ENCODE measurements around the gene DNAJC22. TPM values are rescaled to one million over a fixed set of nuclear protein-coding genes. Genes with fewer than 3 reads are reported as not detected.

Gene DNAJC22
- total RNA-seq, 2 experiments from 2014 or later = not detected

- H3K27me3 Mint-ChIP-seq = peaks cover 43% of the 10 kb centered on the region
- no peak overlapping the region for H3K4me3 Mint-ChIP-seq
These were observed 9.2 kb downstream of the DNAJC22 start for GRCh38 chr12:49355913-49356312.

GRCh38 chr12:49357103-49357678 lies 10.5 kb downstream of the DNAJC22 start:
- ChIA-PET CTCF (interaction anchor here (0.6 to 3.7 kb wide), 9 partner anchors 9 to 155 kb away, joined by 3 to 66 read pairs (median 4); partner anchors contain the start of genes C1QL4 and DNAJC22), POLR2A (no interaction called here)
- peaks cover 3% of the 10 kb centered on the region for H3K4me1 Mint-ChIP-seq
- no peaks in the 10 kb centered on the region for H3K36me3 Mint-ChIP-seq (ENCODE audit: low read depth)
- no peak for DNase-seq
- H3K27ac Mint-ChIP-seq = no peak overlapping the region
- H3K9me3 Mint-ChIP-seq = no peaks in the 10 kb centered on the region
- no peak overlapping the region for H3K4me3 Mint-ChIP-seq
- H3K27me3 Mint-ChIP-seq = peaks cover 44% of the 10 kb centered on the region

More at GRCh38 chr12:49355913-49356312, 9.2 kb downstream of the DNAJC22 start:
- ChIA-PET POLR2A (no interaction called here), CTCF (interaction anchor here (0.9 to 3.7 kb wide), 3 partner anchors 8 to 158 kb away, joined by 3 to 36 read pairs (median 3); partner anchors contain the start of gene DNAJC22)
- Mint-ChIP-seq H3K4me1 (peaks cover 3% of the 10 kb centered on the region), H3K9me3 (no peaks in the 10 kb centered on the region), H3K27ac (no peak overlapping the region), H3K36me3 (ENCODE audit: low read depth) (no peaks in the 10 kb centered on the region)
- no peak for DNase-seq

DNA sequence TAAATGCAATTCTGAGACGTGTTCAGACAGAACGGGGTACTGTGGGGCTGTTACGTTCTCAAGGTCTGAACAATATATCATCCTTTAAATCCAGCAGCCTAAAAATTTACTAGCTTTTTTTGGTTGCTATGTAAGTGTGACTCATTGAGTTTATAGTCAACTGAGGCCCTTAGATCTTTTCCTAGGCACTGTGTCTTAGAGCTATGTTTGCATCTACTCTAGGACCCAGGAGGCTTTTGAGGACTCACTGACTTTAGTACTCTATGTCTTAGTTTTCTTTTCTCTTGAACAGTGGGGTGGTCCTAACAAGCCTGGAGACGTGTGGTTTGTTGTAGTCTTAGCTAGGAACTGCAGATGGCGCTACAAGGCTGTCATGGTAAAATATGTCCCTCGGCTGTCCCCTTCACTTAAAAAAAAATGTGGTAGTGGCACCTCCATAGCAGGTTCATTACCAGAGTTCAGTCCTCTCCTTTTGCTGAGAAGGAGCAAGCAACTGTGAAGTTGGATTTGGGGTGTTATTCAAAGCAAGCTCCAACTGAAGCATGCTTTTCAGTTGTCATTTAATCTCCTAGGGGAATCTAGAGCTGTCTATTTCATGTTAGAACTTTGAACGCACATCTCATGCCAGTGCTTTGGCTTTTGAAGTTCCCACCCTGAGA lies 11.9 kb downstream of the DNAJC22 start:
- no peak overlapping the region for H3K4me3 Mint-ChIP-seq
- no peaks in the 10 kb centered on the region for H3K9me3 Mint-ChIP-seq
- DNase-seq = peak; percentile 73
- no peak overlapping the region for H3K27ac Mint-ChIP-seq
- ChIA-PET POLR2A (interaction anchor here (0.6 kb wide), 1 partner anchor 36 kb away, joined by 3 read pairs; the partner anchor contains the start of gene TROAP), CTCF (interaction anchor here (0.6 to 3.7 kb wide), 28 partner anchors 8 to 328 kb away, joined by 3 to 66 read pairs (median 4); partner anchors contain the start of genes C1QL4, DNAJC22 and SPATS2)
- H3K27me3 Mint-ChIP-seq = peaks cover 33% of the 10 kb centered on the region
- H3K4me1 Mint-ChIP-seq = peaks cover 3% of the 10 kb centered on the region
- H3K36me3 Mint-ChIP-seq (ENCODE audit: low read depth) = no peaks in the 10 kb centered on the region

DNA sequence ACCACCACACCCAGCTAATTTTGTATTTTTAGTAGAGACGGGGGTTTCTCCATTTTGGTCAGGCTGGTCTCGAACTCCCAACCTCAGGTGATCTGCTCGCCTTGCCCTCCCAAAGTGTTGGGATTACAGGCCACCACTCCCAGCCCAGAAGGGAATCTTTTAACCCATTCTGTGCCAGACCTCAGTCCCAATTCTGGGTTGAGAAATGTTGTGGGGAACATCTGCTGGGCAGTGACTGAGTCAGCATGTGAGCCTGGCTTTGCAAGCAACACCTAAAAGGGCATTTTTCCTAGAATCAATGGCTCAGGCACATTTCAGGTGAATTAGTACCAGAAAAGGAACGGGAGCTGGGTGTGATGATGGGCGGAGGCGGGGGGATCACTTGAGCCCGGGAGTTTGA lies 13.0 kb downstream of the DNAJC22 start:
- H3K36me3 Mint-ChIP-seq (ENCODE audit: low read depth) = no peaks in the 10 kb centered on the region
- no peaks in the 10 kb centered on the region for H3K9me3 Mint-ChIP-seq
- no peak overlapping the region for H3K27ac Mint-ChIP-seq
- CTCF ChIA-PET = interaction anchor here (0.6 to 3.7 kb wide), 7 partner anchors 7 to 153 kb away, joined by 5 to 66 read pairs (median 15); partner anchors contain the start of genes DNAJC22 and SPATS2
- no peak for DNase-seq
- H3K4me1 Mint-ChIP-seq = peaks cover 3% of the 10 kb centered on the region
- no peak overlapping the region for H3K4me3 Mint-ChIP-seq
- POLR2A ChIA-PET = no interaction called here
- H3K27me3 Mint-ChIP-seq = peaks cover 27% of the 10 kb centered on the region

DNA sequence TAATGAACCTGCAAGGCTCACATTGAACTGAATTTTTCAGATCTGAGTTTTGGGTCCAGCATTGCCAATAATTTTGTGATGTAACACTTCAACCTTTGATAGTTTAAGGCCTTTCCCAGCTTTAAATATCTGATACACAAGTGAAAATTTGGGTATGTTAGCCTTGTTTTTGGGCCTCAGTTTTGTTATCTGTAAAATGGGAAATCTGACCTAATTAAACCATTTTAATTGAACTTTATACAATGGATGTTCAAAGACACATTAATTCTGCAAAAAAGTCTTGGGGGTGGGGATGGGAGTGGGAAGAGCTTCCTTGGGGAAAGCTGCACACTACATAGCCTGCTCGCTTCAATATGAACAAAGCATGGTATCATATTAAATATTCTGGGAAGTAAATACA lies 15.4 kb downstream of the DNAJC22 start:
- Mint-ChIP-seq H3K9me3 (no peaks in the 10 kb centered on the region), H3K27ac (no peak overlapping the region), H3K36me3 (ENCODE audit: low read depth) (no peaks in the 10 kb centered on the region), H3K4me1 (peaks cover 12% of the 10 kb centered on the region), H3K4me3 (no peak overlapping the region), H3K27me3 (peaks cover 19% of the 10 kb centered on the region)
- DNase-seq = no peak
- ChIA-PET CTCF (interaction anchor here (0.7 to 2.7 kb wide), 5 partner anchors 14 to 152 kb away, joined by 3 to 12 read pairs (median 5); no protein-coding TSS in a partner anchor), POLR2A (no interaction called here)

GRCh38 chr12:49364989-49365388 lies 18.3 kb downstream of the DNAJC22 start:
- peaks cover 6% of the 10 kb centered on the region for H3K27me3 Mint-ChIP-seq

GRCh38 chr12:49365542-49365941 lies 18.9 kb downstream of the DNAJC22 start:
- peaks cover 2% of the 10 kb centered on the region for H3K36me3 Mint-ChIP-seq (ENCODE audit: low read depth)
- POLR2A ChIA-PET = interaction anchor here (1.9 kb wide), 1 partner anchor 42 kb away, joined by 6 read pairs; the partner anchor contains the start of gene TROAP
- H3K4me1 Mint-ChIP-seq = peaks cover 36% of the 10 kb centered on the region
- no peaks in the 10 kb centered on the region for H3K9me3 Mint-ChIP-seq
- H3K4me3 Mint-ChIP-seq = peak overlapping the region; percentile 55
- no peak for DNase-seq
- CTCF ChIA-PET = interaction anchor here (1.5 to 2.4 kb wide), 2 partner anchors 31 to 183 kb away, joined by 3 to 9 read pairs; no protein-coding TSS in a partner anchor
- peaks cover 6% of the 10 kb centered on the region for H3K27me3 Mint-ChIP-seq
- H3K27ac Mint-ChIP-seq = peak overlapping the region; percentile 55

More at GRCh38 chr12:49364989-49365388, 18.3 kb downstream of the DNAJC22 start:
- Mint-ChIP-seq H3K36me3 (ENCODE audit: low read depth) (no peaks in the 10 kb centered on the region), H3K27ac (no peak overlapping the region), H3K9me3 (no peaks in the 10 kb centered on the region), H3K4me1 (peaks cover 32% of the 10 kb centered on the region), H3K4me3 (no peak overlapping the region)
- DNase-seq = no peak
- POLR2A ChIA-PET = no interaction called here
- CTCF ChIA-PET = interaction anchor here (0.9 to 2.4 kb wide), 3 partner anchors 32 to 149 kb away, joined by 3 to 9 read pairs (median 3); partner anchors contain the start of gene PRPH

GRCh38 chr12:49366096-49366651 lies 19.5 kb downstream of the DNAJC22 start:
- H3K4me1 Mint-ChIP-seq = peaks cover 39% of the 10 kb centered on the region
- DNase-seq = no peak
- H3K9me3 Mint-ChIP-seq = no peaks in the 10 kb centered on the region
- peak overlapping the region; percentile 97 for H3K27ac Mint-ChIP-seq
- peaks cover 3% of the 10 kb centered on the region for H3K27me3 Mint-ChIP-seq
- CTCF ChIA-PET = interaction anchor here (0.8 to 2.4 kb wide), 19 partner anchors 7 to 579 kb away, joined by 3 to 14 read pairs (median 4); partner anchors contain the start of genes C1QL4, DNAJC22, PRPH and TMBIM6
- POLR2A ChIA-PET = interaction anchor here (0.6 to 1.9 kb wide), 4 partner anchors 23 to 95 kb away, joined by 3 to 6 read pairs (median 4); partner anchors contain the start of gene TROAP
- peak overlapping the region; percentile 90 for H3K4me3 Mint-ChIP-seq
- H3K36me3 Mint-ChIP-seq (ENCODE audit: low read depth) = peaks cover 2% of the 10 kb centered on the region

- ChIA-PET POLR2A (interaction anchor here (0.6 to 1.9 kb wide), 7 partner anchors 22 to 587 kb away, joined by 3 to 6 read pairs (median 3); partner anchors contain the start of gene TROAP), CTCF (interaction anchor here (0.6 to 2.4 kb wide), 24 partner anchors 8 to 578 kb away, joined by 3 to 14 read pairs (median 4); partner anchors contain the start of genes C1QL4, DNAJC22, PRPH and TMBIM6)
- peaks cover 43% of the 10 kb centered on the region for H3K4me1 Mint-ChIP-seq
- H3K36me3 Mint-ChIP-seq (ENCODE audit: low read depth) = peaks cover 6% of the 10 kb centered on the region
- no peaks in the 10 kb centered on the region for H3K27me3 Mint-ChIP-seq
- no peaks in the 10 kb centered on the region for H3K9me3 Mint-ChIP-seq
- peak overlapping the region; percentile 97 for H3K27ac Mint-ChIP-seq
- peak; percentile 88 for DNase-seq
- peak overlapping the region; percentile 90 for H3K4me3 Mint-ChIP-seq
These were observed 20.1 kb downstream of the DNAJC22 start for GRCh38 chr12:49366652-49367380.

DNA sequence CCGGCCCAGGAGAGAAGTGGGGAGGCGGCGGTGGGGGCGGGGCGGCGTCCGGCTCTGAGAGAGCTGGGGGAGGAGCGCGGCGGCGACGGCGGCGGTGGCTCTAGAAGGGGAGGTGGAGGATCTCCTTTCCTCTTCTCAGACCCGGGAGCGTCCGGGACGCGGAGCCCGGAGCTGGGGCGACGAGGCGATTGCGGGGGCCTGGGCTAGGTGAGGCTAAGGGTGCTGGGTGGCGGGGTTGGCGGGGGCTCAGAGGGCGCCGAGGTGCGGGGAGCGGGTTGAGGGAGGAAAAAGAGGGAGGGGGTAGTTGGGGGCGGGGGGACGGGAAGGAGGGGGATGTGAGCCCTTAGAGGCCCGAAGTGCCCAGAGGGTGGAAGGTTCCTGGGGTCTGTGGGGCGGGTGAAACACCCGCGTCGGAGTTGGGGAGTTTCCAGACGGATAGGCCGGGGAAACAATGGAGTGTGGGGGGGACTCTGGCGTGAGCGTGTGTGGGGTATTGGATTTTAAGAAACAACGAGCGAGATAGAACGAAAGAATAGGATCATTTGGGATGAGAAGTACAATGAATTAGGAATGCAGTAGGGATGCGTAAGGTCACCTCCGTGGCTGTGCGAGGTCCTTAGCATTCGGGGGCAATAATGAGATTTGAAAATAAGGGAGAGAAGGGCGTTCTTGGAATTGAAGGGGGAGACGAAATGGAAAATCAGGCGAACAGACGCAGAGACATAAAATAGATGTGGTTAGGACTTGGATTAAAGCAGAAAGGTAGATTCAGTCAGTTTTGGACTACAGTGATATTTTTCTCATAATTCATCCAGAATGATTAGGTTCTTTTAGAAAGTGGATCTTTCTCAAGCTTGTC lies 20.9 kb downstream of the DNAJC22 start, which contains the start of gene SPATS2:
Gene SPATS2 (plus strand): TSS at position 82 of the 859 bp plus-strand sequence. CDS start 93,551 bp downstream, outside the sequence.
- ChIA-PET POLR2A (interaction anchor here (0.6 to 1.9 kb wide), 5 partner anchors 21 to 586 kb away, joined by 3 to 6 read pairs (median 3); partner anchors contain the start of gene TROAP), CTCF (interaction anchor here (0.6 to 2.4 kb wide), 21 partner anchors 9 to 578 kb away, joined by 3 to 14 read pairs (median 4); partner anchors contain the start of genes DNAJC22, PRPH, TMBIM6 and TUBA1C)
- peak within 1 kb of the TSS; percentile 97 for H3K27ac Mint-ChIP-seq
- DNase-seq = no peak
- peak within 1 kb of the TSS; percentile 90 for H3K4me3 Mint-ChIP-seq
- H3K4me1 Mint-ChIP-seq = peaks cover 45% of the 10 kb centered on the region
- no peaks in the 10 kb centered on the region for H3K27me3 Mint-ChIP-seq
- H3K9me3 Mint-ChIP-seq = no peaks in the 10 kb centered on the region
- peaks cover 6% of the 10 kb centered on the region for H3K36me3 Mint-ChIP-seq (ENCODE audit: low read depth)

DNA sequence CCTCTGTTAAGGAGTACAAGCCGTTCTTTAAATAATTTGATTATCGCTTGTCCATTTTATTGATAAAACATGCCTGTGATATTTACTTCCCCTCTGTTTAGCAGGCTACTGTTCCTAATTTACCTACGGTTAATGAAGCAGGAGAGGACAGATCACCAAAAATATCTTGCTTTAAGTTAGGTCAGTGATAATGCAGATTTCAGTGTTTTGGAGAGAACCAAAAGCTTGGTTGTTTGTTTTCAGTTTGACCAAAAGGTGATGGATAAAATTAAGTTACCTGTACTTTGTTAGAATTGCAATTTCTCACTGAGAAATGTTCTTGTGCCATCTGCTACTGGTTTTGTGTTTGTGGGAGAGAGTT lies 21.5 kb downstream of the DNAJC22 start:
- Mint-ChIP-seq H3K4me1 (peaks cover 47% of the 10 kb centered on the region), H3K27ac (peak overlapping the region; percentile 97)
- CTCF ChIA-PET = interaction anchor here (0.7 kb wide), 1 partner anchor 87 kb away, joined by 3 read pairs; no protein-coding TSS in a partner anchor

More for the DNA sequence above, 21.5 kb downstream of the DNAJC22 start:
- peaks cover 6% of the 10 kb centered on the region for H3K36me3 Mint-ChIP-seq (ENCODE audit: low read depth)
- H3K4me3 Mint-ChIP-seq = peak overlapping the region; percentile 90
- POLR2A ChIA-PET = no interaction called here
- DNase-seq = no peak
- no peaks in the 10 kb centered on the region for H3K27me3 Mint-ChIP-seq
- no peaks in the 10 kb centered on the region for H3K9me3 Mint-ChIP-seq

Data from activated CD4-positive, alpha-beta T cell treated with anti-CD3 and anti-CD28 coated beads, Interleukin-2, amount 10 ng/mL, durations not matched to agents 7 days and 5 days (primary cell).